Breast epithelium (tissue), 3 donors: ENCODE results near the gene NECAB3.

Experiments
- POLR2A ChIP-seq: fragments of 450-650 bp; IDR thresholded peaks from one replicate; pipeline ENCODE4 v1.6.1; 2016; ENCODE audit warnings: antibody characterized with exemption, mild to moderate bottlenecking, moderate library complexity
- POLR2AphosphoS5 ChIP-seq, 3 donors: sonication (generic); formaldehyde crosslinking; IDR thresholded peaks; one replicate each; pipeline ENCODE4 v1.6.1; 2017; ENCODE audit warnings: antibody characterized with exemption in 3 of 3
- TF ChIP-seq, protein P1 (sequence below), 3 donors: fragments of 450-650 bp; IDR thresholded peaks; one replicate each; pipeline ENCODE4 v1.5.1; 2016 to 2017; ENCODE audit warnings: antibody characterized with exemption in 3 of 3, mild to moderate bottlenecking in 3 of 3, moderate library complexity in 3 of 3

- TF ChIP-seq, protein P1, sequence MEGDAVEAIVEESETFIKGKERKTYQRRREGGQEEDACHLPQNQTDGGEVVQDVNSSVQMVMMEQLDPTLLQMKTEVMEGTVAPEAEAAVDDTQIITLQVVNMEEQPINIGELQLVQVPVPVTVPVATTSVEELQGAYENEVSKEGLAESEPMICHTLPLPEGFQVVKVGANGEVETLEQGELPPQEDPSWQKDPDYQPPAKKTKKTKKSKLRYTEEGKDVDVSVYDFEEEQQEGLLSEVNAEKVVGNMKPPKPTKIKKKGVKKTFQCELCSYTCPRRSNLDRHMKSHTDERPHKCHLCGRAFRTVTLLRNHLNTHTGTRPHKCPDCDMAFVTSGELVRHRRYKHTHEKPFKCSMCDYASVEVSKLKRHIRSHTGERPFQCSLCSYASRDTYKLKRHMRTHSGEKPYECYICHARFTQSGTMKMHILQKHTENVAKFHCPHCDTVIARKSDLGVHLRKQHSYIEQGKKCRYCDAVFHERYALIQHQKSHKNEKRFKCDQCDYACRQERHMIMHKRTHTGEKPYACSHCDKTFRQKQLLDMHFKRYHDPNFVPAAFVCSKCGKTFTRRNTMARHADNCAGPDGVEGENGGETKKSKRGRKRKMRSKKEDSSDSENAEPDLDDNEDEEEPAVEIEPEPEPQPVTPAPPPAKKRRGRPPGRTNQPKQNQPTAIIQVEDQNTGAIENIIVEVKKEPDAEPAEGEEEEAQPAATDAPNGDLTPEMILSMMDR (IDR thresholded peaks at IDR 0.05) = no peak
- TF ChIP-seq POLR2AphosphoS5 (IDR thresholded peaks at IDR 0.05) (no peak), POLR2A (no peak)
These were observed 3.9 kb upstream of the NECAB3 start for GRCh38 chr20:33677991-33678702.
